Measurements from ENCODE around the gene DAP.

DNA sequence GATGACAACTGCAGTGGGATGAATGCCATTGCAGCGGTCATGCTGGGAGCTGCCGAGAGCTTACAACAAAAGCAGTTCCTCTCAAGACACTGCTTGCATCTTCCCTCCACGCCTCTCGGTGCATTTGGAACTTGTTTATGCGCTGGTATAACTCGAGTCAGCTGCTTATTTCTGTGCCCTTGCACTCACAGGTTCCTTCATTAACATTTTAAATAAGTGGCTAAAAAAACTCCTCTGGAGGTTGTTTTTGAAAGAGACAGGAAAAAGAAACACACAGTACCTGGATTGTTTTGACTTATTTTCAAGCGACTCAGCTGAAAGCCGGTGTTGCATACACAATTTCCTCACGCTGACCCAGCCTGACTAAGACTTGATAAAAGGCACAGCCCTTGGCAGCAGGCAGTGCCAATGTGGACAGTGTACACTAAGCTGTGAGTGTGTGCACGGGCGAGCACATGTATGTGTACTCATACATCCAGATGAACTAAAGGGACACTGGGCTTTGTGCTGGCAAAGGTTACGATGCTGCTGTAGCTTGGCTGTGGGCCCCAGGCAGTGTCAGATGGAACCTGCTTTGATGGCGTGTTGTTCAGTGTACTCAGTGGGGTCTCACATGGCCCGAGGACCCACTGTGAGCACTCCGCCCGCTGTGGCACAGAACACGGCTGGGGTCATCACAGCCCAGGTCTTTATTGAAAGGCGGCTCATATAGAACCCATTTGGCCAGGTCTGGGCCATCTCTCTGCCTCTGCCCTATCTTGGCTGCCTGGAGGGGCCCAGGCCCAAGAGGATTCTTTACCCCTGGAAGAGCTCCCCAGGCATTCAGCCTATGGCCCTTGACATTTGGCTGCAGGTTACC is 104.8 kb downstream of the DAP start:
- no peak for TF ChIP-seq POLR2A (IDR thresholded peaks at IDR 0.05)
- TF ChIP-seq, protein P1, sequence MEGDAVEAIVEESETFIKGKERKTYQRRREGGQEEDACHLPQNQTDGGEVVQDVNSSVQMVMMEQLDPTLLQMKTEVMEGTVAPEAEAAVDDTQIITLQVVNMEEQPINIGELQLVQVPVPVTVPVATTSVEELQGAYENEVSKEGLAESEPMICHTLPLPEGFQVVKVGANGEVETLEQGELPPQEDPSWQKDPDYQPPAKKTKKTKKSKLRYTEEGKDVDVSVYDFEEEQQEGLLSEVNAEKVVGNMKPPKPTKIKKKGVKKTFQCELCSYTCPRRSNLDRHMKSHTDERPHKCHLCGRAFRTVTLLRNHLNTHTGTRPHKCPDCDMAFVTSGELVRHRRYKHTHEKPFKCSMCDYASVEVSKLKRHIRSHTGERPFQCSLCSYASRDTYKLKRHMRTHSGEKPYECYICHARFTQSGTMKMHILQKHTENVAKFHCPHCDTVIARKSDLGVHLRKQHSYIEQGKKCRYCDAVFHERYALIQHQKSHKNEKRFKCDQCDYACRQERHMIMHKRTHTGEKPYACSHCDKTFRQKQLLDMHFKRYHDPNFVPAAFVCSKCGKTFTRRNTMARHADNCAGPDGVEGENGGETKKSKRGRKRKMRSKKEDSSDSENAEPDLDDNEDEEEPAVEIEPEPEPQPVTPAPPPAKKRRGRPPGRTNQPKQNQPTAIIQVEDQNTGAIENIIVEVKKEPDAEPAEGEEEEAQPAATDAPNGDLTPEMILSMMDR (IDR thresholded peaks at IDR 0.05) = no peak

Data from adrenal gland (tissue), 5 donors.